GM19351 (cell line): ENCODE data around the gene SEZ6L2.
"Not testable (repeated sequence)": the region's sequence is repeated elsewhere in the genome, so short reads cannot be mapped to it uniquely, and the experiment has no call there.

ENCODE experiments used
- ATAC-seq: cut with Tn5 transposase; IDR thresholded peaks from one replicate; pipeline ENCODE4 v1.9.1; 2021; ENCODE audit warnings: mild to moderate bottlenecking, moderate library complexity; ENCODE audit not compliant: unreplicated experiment

Gene SEZ6L2

DNA sequence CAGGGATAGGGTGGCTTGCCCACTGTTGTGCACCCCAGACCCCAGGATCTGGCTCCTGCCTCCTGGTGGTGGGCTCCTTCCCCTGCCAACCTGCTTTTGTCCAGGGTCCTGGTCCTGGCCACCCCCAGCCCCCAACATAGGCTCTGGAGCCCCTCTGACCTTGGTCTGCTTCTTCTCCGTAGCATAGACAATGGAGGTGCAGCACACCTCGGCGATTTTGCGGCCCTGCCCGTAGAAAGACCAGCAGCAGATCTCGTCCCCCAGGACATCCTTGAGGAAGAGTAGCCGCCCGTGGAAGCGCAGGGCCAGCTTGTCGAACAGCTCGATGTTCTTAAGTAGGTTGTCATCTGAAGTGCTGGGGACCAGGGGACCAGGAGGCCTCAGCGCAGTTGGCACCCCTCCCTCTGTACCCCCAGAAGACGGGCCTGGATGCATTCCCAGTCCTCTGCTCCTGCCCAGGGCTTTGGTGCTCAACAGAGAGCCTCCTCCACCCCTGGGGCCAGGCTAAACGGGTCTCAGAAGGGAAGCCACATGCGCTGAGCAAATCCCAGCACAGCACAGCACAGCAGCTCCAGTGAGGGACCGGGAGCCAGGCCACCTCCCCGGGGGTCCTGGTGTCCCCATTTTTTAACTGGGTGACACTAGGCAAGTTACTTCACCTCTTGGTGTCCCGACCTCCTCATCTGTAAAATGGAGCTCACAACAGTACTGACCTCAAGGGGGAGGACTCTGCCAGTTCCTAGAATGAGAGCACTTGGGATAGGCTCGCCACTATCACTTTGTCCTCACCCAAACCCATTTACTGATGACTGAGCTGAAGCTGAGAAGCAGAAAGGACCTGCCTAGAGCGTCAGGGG, 11.7 kb upstream of the SEZ6L2 start:
- ATAC-seq: no peak

DNA sequence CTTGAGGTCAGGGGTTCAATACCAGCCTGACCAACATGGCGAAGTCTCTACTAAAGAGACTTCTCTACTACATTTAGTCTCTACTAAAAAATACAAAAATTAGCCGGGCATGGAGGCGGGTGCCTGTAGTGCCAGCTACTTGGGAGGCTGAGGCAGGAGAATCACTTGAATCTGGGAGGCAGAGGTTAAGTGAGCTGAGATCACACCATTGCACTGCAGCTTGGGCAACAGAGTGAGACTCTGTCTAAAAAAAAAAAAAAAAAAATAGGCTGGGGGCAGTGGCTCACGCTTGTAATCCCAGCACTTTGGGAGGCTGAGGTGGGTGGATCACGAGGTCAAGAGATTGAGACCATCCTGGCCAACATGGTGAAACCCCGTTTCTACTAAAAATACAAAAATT, 10.5 kb upstream of the SEZ6L2 start:
- ATAC-seq: not testable (repeated sequence)

DNA sequence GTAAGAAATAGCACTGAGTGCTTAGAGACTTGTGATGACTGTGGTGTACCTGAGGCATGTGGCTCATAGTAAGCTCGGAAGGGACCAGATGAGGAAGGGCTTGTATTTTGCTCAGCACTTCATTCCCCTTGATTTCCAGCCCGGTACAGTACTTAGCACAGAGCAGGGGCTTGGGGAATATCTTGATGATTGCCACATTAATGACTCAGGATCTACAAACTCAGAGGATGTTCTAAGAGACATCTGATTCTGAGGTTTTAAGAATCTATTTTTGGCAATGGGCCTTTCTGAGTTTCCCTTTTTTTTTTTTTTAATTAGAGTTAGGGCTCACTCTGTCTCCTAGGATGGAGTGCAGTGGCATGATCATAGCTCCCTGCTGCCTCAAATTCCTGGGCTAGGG, 10.0 kb upstream of the SEZ6L2 start:
- no peak for ATAC-seq

GRCh38 chr16:29908719-29909220, 9.4 kb upstream of the SEZ6L2 start:
- ATAC-seq: no peak

GRCh38 chr16:29907973-29908372, 8.6 kb upstream of the SEZ6L2 start:
- ATAC-seq: no peak

- ATAC-seq: no peak
Observed at GRCh38 chr16:29906520-29907244, 7.3 kb upstream of the SEZ6L2 start.

- no peak for ATAC-seq
Observed at GRCh38 chr16:29905668-29906067, 6.3 kb upstream of the SEZ6L2 start.

- ATAC-seq: no peak
Observed at GRCh38 chr16:29904947-29905346, 5.6 kb upstream of the SEZ6L2 start.

DNA sequence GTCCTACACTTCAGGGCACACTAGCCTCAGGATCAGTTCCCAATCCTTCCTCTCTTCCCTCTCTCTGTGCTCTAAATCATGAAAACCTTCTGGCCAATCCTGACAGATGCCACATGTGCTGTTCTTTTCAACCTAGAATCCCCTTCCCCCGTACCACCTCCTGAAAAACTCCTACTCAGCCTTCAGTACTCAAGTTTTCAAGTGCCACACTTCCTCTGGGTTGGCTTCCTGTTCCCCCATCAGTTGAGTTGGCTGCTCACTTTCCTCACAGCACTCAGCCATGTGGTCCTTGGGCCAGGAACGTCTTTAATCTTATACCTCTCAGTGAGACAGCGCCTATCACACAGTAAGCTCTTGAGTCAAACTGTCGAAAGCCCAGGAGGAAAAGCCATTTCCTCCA, 4.2 kb upstream of the SEZ6L2 start:
- no peak for ATAC-seq

GRCh38 chr16:29901607-29901945, 2.2 kb upstream of the SEZ6L2 start:
- ATAC-seq: no peak

DNA sequence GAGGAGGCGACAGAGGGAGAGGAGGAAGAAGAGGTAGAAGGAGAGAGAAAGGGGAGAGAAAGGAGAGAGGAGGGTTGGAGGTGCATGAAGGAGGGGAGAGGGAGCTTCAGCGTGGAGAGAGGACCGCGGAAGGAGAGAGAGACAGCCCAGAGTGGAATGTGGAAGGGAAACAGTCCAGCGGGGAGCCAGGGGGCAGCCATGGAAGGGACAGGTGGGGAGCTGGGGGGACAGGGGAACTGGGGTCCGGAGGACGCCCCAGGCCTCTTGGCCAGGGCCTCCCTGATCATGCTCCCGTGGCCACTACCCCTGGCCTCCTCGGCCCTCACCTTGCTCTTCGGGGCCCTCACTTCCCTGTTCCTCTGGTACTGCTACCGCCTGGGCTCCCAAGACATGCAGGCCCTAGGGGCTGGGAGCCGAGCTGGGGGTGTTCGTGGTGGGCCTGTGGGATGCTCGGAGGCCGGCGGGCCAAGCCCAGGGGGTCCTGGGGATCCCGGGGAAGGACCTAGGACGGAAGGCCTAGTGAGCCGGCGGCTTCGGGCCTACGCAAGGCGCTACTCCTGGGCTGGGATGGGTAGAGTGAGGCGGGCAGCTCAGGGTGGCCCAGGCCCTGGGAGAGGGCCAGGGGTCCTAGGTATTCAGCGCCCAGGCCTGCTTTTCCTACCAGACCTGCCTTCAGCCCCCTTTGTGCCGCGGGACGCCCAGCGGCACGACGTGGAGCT, 1.7 kb upstream of the SEZ6L2 start:
- ATAC-seq: no peak

GRCh38 chr16:29900102-29900887, 945 bp upstream of the SEZ6L2 start, which contains the start of gene ASPHD1:
Gene ASPHD1 (plus strand): TSS chr16:29900488. CDS start chr16:29900972, 484 bp downstream.
- no peak for ATAC-seq

DNA sequence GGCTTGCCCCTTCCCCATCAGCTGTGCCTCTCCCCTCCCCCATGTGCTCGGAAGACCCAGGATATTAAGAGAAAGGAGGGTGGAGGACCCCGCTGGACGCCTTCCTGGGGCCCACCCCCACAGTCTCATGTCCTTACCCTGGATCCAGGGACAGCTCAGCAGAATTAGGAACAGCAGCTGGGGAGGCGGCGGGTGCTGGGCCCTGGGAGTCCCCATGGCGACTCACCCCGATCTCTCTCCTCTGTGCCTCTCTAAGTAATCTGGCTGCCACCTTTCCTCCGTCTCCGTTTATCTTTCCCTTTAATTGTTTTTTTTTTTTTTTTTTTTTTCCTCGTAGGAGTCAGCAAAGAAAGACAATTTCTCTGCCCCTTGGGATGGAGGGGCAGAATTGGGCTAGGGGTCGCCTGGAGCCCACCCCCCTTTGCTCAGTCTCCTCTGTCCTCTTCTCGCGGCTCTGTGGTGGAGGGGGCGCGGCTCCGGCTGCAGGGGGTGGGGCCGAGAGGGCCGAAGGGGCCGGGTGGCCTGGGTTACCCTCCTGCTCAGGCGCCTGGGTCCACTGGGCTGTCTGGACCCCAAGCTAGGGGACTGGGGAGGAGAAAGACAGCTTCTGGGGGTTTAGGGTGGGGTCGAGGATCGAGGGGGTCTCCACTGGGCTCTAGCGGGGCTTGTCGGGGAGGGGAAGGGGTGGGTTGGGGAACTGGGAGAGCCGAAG, 390 bp downstream of the SEZ6L2 start:
- ATAC-seq: no peak

GRCh38 chr16:29898135-29898803, 1.1 kb downstream of the SEZ6L2 start:
- no peak for ATAC-seq

DNA sequence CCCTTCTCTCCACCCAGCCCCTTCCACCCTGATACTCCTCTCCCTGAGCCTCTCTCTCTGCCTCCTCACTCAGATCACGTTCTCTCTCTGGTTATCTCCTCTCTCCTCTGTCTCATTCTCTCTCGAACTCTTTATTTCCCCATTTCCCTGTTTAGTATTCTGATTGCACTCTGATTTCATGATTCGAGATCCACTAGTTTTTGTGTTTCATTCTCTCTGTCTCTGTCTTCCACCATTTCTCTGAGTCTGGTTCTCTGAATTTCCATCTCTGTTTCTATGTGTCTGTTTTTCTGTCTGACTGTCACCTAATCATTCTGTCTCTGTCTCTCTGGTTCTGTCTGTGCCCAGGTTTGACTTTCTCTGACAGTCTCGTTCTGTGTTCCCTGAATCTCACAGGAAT, 2.0 kb downstream of the SEZ6L2 start:
- no peak for ATAC-seq

DNA sequence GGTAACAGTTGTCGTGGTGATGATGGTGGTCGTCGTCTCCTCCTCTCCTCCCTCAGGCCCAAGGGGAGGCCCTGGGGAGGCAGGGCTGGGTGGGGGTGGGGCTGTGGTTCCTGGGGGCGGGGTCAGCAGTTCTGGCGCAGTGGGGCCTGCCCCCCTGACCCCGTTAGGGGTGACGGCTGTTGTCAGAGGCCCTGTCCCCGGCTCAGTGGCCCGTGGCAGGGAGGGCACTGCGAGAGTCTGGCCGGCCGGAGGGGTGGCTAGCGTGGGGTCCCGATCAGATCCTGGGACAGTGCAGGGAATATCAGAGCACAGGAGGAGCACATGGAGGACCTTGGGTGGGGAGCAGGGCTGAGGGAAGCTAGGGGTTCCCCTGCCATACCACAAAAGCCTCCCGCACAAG, 2.5 kb downstream of the SEZ6L2 start:
- no peak for ATAC-seq

DNA sequence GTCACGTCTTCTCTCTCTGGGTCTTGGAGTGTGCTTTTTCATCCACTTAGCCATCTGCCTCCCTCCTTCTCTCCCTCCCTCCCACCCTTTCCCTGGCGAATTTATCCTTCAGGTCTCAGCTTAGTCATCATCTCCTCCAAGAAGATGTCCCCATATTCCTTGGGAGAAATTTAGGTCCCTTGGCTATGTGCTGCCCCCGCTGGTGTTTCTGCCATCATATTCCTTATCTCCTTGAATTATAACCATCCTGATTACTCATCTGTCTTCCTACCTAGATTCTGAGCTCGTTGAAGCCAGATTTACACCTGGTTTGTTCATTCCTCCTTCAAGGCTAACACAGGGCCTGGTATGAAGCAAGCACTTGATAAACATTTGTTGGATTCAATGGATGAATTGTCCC, 5.0 kb downstream of the SEZ6L2 start:
- no peak for ATAC-seq

GRCh38 chr16:29893553-29893952, 5.8 kb downstream of the SEZ6L2 start:
- no peak for ATAC-seq

GRCh38 chr16:29892458-29892813, 6.9 kb downstream of the SEZ6L2 start:
- ATAC-seq: no peak
